GM19467 (cell line): ENCODE results near the gene KRTAP1-1.
"Not testable (repeated sequence)": the region's sequence is repeated elsewhere in the genome, so short reads cannot be mapped to it uniquely, and the experiment has no call there.

Source experiments
- ATAC-seq: cut with Tn5 transposase; IDR thresholded peaks from one replicate; pipeline ENCODE4 v1.9.1; 2021; ENCODE audit warnings: mild to moderate bottlenecking, moderate library complexity; ENCODE audit not compliant: unreplicated experiment

Gene KRTAP1-1

GRCh38 chr17:41013181-41013580, 28.1 kb downstream of the KRTAP1-1 start:
- ATAC-seq, result no peak

GRCh38 chr17:41012326-41013120, 28.7 kb downstream of the KRTAP1-1 start:
- ATAC-seq, result no peak

- no peak for ATAC-seq
These were observed 30.8 kb downstream of the KRTAP1-1 start for GRCh38 chr17:41010441-41010840.

- ATAC-seq, result no peak
These were observed 31.3 kb downstream of the KRTAP1-1 start for GRCh38 chr17:41009936-41010335.

- ATAC-seq, result no peak
These were observed 31.9 kb downstream of the KRTAP1-1 start for GRCh38 chr17:41009301-41009760.

GRCh38 chr17:41008811-41009210, 32.4 kb downstream of the KRTAP1-1 start, which contains the start of gene KRTAP3-1:
KRTAP3-1 (minus strand) TSS chr17:41009128; CDS start chr17:41009074, 54 bp downstream.
- ATAC-seq, result no peak

- no peak for ATAC-seq
These were observed 36.9 kb downstream of the KRTAP1-1 start for GRCh38 chr17:41004397-41004796.

GRCh38 chr17:41003926-41004325, 37.3 kb downstream of the KRTAP1-1 start:
- ATAC-seq, result no peak

GRCh38 chr17:41002814-41003213, 38.4 kb downstream of the KRTAP1-1 start:
- ATAC-seq, result no peak

- no peak for ATAC-seq
These were observed 39.5 kb downstream of the KRTAP1-1 start for GRCh38 chr17:41001795-41002194.

GRCh38 chr17:40999563-40999962, 41.7 kb downstream of the KRTAP1-1 start, which contains the start of gene KRTAP3-2:
KRTAP3-2 (minus strand) TSS chr17:40999906; CDS start chr17:40999853, 53 bp downstream.
- ATAC-seq, result not testable (repeated sequence)

- no peak for ATAC-seq
These were observed 43.9 kb downstream of the KRTAP1-1 start for GRCh38 chr17:40997361-40997760.

GRCh38 chr17:40996829-40997228, 44.4 kb downstream of the KRTAP1-1 start:
- ATAC-seq, result no peak

- ATAC-seq, result no peak
These were observed 46.1 kb downstream of the KRTAP1-1 start for GRCh38 chr17:40995116-40995515.

- ATAC-seq, result no peak
These were observed 47.4 kb downstream of the KRTAP1-1 start, which contains the start of gene KRTAP3-3 for GRCh38 chr17:40993839-40994238. KRTAP3-3 (minus strand) TSS chr17:40994164; CDS start chr17:40994097, 67 bp downstream.

- ATAC-seq, result no peak
These were observed 48.2 kb downstream of the KRTAP1-1 start for GRCh38 chr17:40993084-40993483.

- no peak for ATAC-seq
These were observed 48.6 kb downstream of the KRTAP1-1 start for GRCh38 chr17:40992666-40993065.
